Tibial artery (tissue), 4 donors: ENCODE data around the gene ABITRAM.

Experiments used
- DNase-seq, 2 donors: peaks; one replicate each; pipeline ENCODE4 v3.0.0-alpha.2; 2019
- H3K27ac ChIP-seq, 2 donors: fragments of 200-600 bp; sonication (generic) in 1 of 2; 1 replicate in 1 of 2; 2 replicates in 1 of 2; pipeline ENCODE4 v1.5.1; 2018 to 2019; ENCODE audit warnings: mild to moderate bottlenecking in 1 of 2
- H3K27me3 ChIP-seq, 2 donors: fragments of 200-600 bp; sonication (generic) in 1 of 2; one replicate each; pipeline versions ENCODE4 v1.5.1 to v1.6.0; 2016 to 2019
- H3K36me3 ChIP-seq, 3 donors: fragments of 200-600 bp; sonication (generic) in 2 of 3; one replicate each; pipeline ENCODE4 v1.5.1; 2016 to 2019; ENCODE audit warnings: mild to moderate bottlenecking in 2 of 3
- H3K4me1 ChIP-seq, 4 donors: fragments of 200-600 bp; sonication (generic) in 2 of 4; 1 replicate in 3 of 4; 2 replicates in 1 of 4; pipeline ENCODE4 v1.5.1; 2016 to 2019
- H3K4me3 ChIP-seq, 2 donors: fragments of 200-600 bp; sonication (generic) in 1 of 2; 1 replicate in 1 of 2; 2 replicates in 1 of 2; pipeline ENCODE4 v1.5.1; 2018 to 2019; ENCODE audit warnings: mild to moderate bottlenecking in 2 of 2
- H3K9me3 ChIP-seq, 3 donors: fragments of 200-600 bp; sonication (generic) in 1 of 3; one replicate each; pipeline ENCODE4 v1.5.1; 2016 to 2019
- CTCF ChIP-seq, 2 experiments: fragments of 200-600 bp in 1 of 2; fragments of 450-650 bp in 1 of 2; IDR thresholded peaks; one replicate each; pipeline ENCODE4 v1.5.1; 2017 to 2019; ENCODE audit warnings: antibody characterized with exemption in 2 of 2, mild to moderate bottlenecking in 1 of 2, moderate library complexity in 1 of 2
- intact Hi-C: fragments of 100-400 bp; cut with DNase I; formaldehyde crosslinking; loops from one replicate; pipeline ENCODE4 v1.15.0; 2023; ENCODE audit warnings: low total_unique reads

ABITRAM gene

GRCh38 chr9:108973895-108974294, 39.7 kb downstream of the ABITRAM start:
- intact Hi-C loops = no loop called here
- Histone ChIP-seq H3K36me3 (peaks cover 0 to 10% (median 5%) of the 10 kb centered on the region in 3 donors), H3K4me1 (peaks cover 0 to 26% (median 18%) of the 10 kb centered on the region in 4 donors), H3K9me3 (no peaks in the 10 kb centered on the region), H3K27ac (peak overlapping the region in 1 of 2 donors; percentile 32), H3K4me3 (no peak overlapping the region), H3K27me3 (no peaks in the 10 kb centered on the region)
- DNase-seq = no peak
- no peak for TF ChIP-seq CTCF (IDR thresholded peaks at IDR 0.05)

- no peak for DNase-seq
- Histone ChIP-seq H3K4me1 (peaks cover 0 to 10% (median 5%) of the 10 kb centered on the region in 4 donors), H3K9me3 (no peaks in the 10 kb centered on the region), H3K36me3 (peaks cover 0 to 34% (median 29%) of the 10 kb centered on the region in 3 donors), H3K27ac (no peak overlapping the region), H3K4me3 (no peak overlapping the region), H3K27me3 (no peaks in the 10 kb centered on the region)
- intact Hi-C loops = no loop called here
- no peak for TF ChIP-seq CTCF (IDR thresholded peaks at IDR 0.05)
Observed at GRCh38 chr9:108978205-108978604, 44.0 kb downstream of the ABITRAM start.

DNA sequence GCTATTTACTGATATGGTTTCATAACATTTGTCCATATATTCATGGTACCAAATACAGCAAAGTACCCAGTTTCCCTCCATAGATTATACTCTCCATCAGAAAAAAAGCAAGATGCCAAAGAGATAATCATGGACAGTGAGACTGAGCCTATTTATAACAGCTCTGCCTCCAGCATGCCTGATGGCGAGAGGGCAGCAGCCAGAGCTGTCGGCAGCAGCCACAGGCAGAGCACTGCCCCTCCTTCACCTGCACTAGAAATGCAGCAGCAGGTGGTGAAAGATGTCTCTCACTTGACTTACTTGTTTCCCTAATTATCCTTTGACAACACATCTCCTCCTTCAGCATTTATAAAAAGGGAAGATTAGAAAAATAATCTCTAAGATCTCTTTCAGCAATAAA, 46.7 kb downstream of the ABITRAM start:
- Histone ChIP-seq H3K4me3 (no peak overlapping the region), H3K27me3 (no peaks in the 10 kb centered on the region), H3K36me3 (peaks cover 0 to 37% (median 34%) of the 10 kb centered on the region in 3 donors), H3K9me3 (no peaks in the 10 kb centered on the region), H3K27ac (no peak overlapping the region), H3K4me1 (no peaks in the 10 kb centered on the region)
- TF ChIP-seq CTCF (IDR thresholded peaks at IDR 0.05) = no peak
- no peak for DNase-seq
- intact Hi-C loops = no loop called here

GRCh38 chr9:108983885-108984284, 49.7 kb downstream of the ABITRAM start:
- Histone ChIP-seq H3K36me3 (peaks cover 0 to 36% (median 29%) of the 10 kb centered on the region in 3 donors), H3K27ac (no peak overlapping the region), H3K27me3 (no peaks in the 10 kb centered on the region), H3K9me3 (no peaks in the 10 kb centered on the region), H3K4me1 (no peaks in the 10 kb centered on the region), H3K4me3 (no peak overlapping the region)
- intact Hi-C loops = no loop called here
- no peak for DNase-seq
- no peak for TF ChIP-seq CTCF (IDR thresholded peaks at IDR 0.05)
